BJ (cell line): ENCODE results near the gene PLXDC1. TPM values are rescaled to one million over a fixed set of nuclear protein-coding genes. Genes with fewer than 3 reads are reported as not detected.

Source experiments
- CTCF ChIA-PET: fragments of 350-600 bp; formaldehyde crosslinking; extraction: SDS; loops from one replicate; lab custom pipeline; 2021; ENCODE audit warnings: antibody characterized with exemption, inconsistent platforms; lab: Yijun Ruan, JAX
- POLR2A ChIA-PET: fragments of 300-600 bp; sonication (Branson Sonifier 250); formaldehyde crosslinking; extraction: SDS; loops from one replicate; lab custom pipeline; 2021; ENCODE audit warnings: antibody characterized with exemption; lab: Charles Lee
- DNase-seq: peaks from one replicate; pipeline ENCODE4 v3.0.0-alpha.2; 2011; ENCODE audit warnings: low read depth
- H3K27me3 ChIP-seq: 2 replicates; pipeline ENCODE4 v1.6.0; 2011; ENCODE audit warnings: low read length; ENCODE audit not compliant: control insufficient read depth, insufficient read depth
- H3K36me3 ChIP-seq: 2 replicates; pipeline ENCODE4 v1.5.1; 2011; ENCODE audit warnings: low read length; ENCODE audit not compliant: control insufficient read depth, insufficient read depth
- H3K4me3 ChIP-seq: 2 replicates; pipeline ENCODE4 v1.5.1; 2011; ENCODE audit warnings: low read depth, mild to moderate bottlenecking, control low read depth, low read length
- CTCF ChIP-seq: IDR thresholded peaks from 2 replicates; pipeline ENCODE4 v1.5.1; 2011; ENCODE audit warnings: low read depth, mild to moderate bottlenecking, control low read depth, inconsistent platforms, low read length, moderate library complexity; ENCODE audit not compliant: insufficient read depth
- polyA plus RNA-seq: library from polyadenylated mRNA; depleted of rRNA; stranded (reverse); fragments of >200 nt; gene quantifications from 2 replicates; pipeline ENCODE4 v1.2.3, GENCODE V29; 2011

PLXDC1 gene
- polyA plus RNA-seq, 1 experiment: 5.0 TPM

GRCh38 chr17:39082482-39082881 is 69.0 kb downstream of the PLXDC1 start:
- CTCF ChIA-PET: interaction anchor here (0.8 to 1.6 kb wide), 2 partner anchors 71 to 94 kb away, joined by 3 to 9 read pairs; no protein-coding TSS in a partner anchor
- no peak for TF ChIP-seq CTCF
- H3K36me3 ChIP-seq: no peaks in the 10 kb centered on the region
- POLR2A ChIA-PET: interaction anchor here (0.6 kb wide), 1 partner anchor 10 kb away, joined by 8 read pairs; no protein-coding TSS in a partner anchor
- peaks cover 17% of the 10 kb centered on the region for H3K27me3 ChIP-seq
- DNase-seq: no peak
- no peak overlapping the region for H3K4me3 ChIP-seq

GRCh38 chr17:39081851-39082250 is 69.6 kb downstream of the PLXDC1 start:
- ChIA-PET POLR2A (interaction anchor here (0.6 kb wide), 1 partner anchor 11 kb away, joined by 8 read pairs; no protein-coding TSS in a partner anchor), CTCF (interaction anchor here (0.7 to 1.6 kb wide), 3 partner anchors 71 to 94 kb away, joined by 3 to 9 read pairs (median 3); no protein-coding TSS in a partner anchor)
- no peak overlapping the region for H3K4me3 ChIP-seq
- TF ChIP-seq CTCF: no peak
- H3K27me3 ChIP-seq: peaks cover 17% of the 10 kb centered on the region
- no peaks in the 10 kb centered on the region for H3K36me3 ChIP-seq
- DNase-seq: no peak

- H3K27me3 ChIP-seq: peaks cover 17% of the 10 kb centered on the region
- H3K4me3 ChIP-seq: no peak overlapping the region
- ChIA-PET POLR2A (no interaction called here), CTCF (interaction anchor here (0.6 to 2.3 kb wide), 5 partner anchors 10 to 343 kb away, joined by 3 to 17 read pairs (median 3); partner anchors contain the start of gene PLXDC1)
- TF ChIP-seq CTCF: no peak
- H3K36me3 ChIP-seq: no peaks in the 10 kb centered on the region
- peak; percentile 5 for DNase-seq
These were observed 70.9 kb downstream of the PLXDC1 start for GRCh38 chr17:39080421-39081078.

GRCh38 chr17:39079836-39080235 is 71.6 kb downstream of the PLXDC1 start:
- no peak for DNase-seq
- TF ChIP-seq CTCF: no peak
- Histone ChIP-seq H3K36me3 (no peaks in the 10 kb centered on the region), H3K4me3 (no peak overlapping the region), H3K27me3 (peaks cover 13% of the 10 kb centered on the region)
- CTCF ChIA-PET: interaction anchor here (0.6 to 2.3 kb wide), 5 partner anchors 9 to 342 kb away, joined by 3 to 17 read pairs (median 3); partner anchors contain the start of gene PLXDC1
- POLR2A ChIA-PET: no interaction called here

GRCh38 chr17:39077866-39078265 is 73.6 kb downstream of the PLXDC1 start:
- peaks cover 5% of the 10 kb centered on the region for H3K27me3 ChIP-seq
- no peak overlapping the region for H3K4me3 ChIP-seq
- ChIA-PET POLR2A (no interaction called here), CTCF (interaction anchor here (0.7 to 1.6 kb wide), 3 partner anchors 17 to 95 kb away, joined by 3 to 7 read pairs (median 3); no protein-coding TSS in a partner anchor)
- DNase-seq: no peak
- TF ChIP-seq CTCF: peak; percentile 16; the same call in 1 of the 2 replicates
- no peaks in the 10 kb centered on the region for H3K36me3 ChIP-seq
